Measurements from ENCODE around the gene ZNF385A. TPM values are rescaled to one million over a fixed set of nuclear protein-coding genes. Genes with fewer than 3 reads are reported as not detected.

Gene ZNF385A
- total and polyA plus RNA-seq, 3 experiments from 2014 or later, result 0.77 to 0.78 TPM; not detected in 1

- Histone ChIP-seq H3K4me3 (ENCODE audit: low read length) (no peak overlapping the region), H3K9me3 (ENCODE audit: low read length) (no peaks in the 10 kb centered on the region), H3K27me3 (ENCODE audit: insufficient read depth, low read length, poor library complexity, severe bottlenecking) (no peaks in the 10 kb centered on the region), H3K36me3 (ENCODE audit: insufficient read depth, low read length) (no peaks in the 10 kb centered on the region), H3K4me1 (ENCODE audit: insufficient read depth, low read length) (peaks cover 13% of the 10 kb centered on the region), H3K27ac (ENCODE audit: low read depth, low read length) (no peak overlapping the region)
- H3K36me3 Mint-ChIP-seq, result peaks cover 0 to 1% (median 0%) of the 10 kb centered on the region in 3 donors
- peak overlapping the region in 6 of 7 donors; percentile 18 to 72 (median 58) for H3K4me3 Mint-ChIP-seq
- no peaks in the 10 kb centered on the region for H3K9me3 Mint-ChIP-seq
- DNase-seq, result no peak
- ChIA-PET CTCF (interaction anchor here (2.7 kb wide), 1 partner anchor 118 kb away, joined by 11 read pairs; no protein-coding TSS in a partner anchor), POLR2A (interaction anchor here (1.3 kb wide), 1 partner anchor 153 kb away, joined by 3 read pairs; no protein-coding TSS in a partner anchor)
- H3K4me1 Mint-ChIP-seq, result peaks cover 16 to 27% (median 21%) of the 10 kb centered on the region in 3 donors
- H3K27ac Mint-ChIP-seq, result peak overlapping the region in 1 of 8 donors; percentile 86
- H3K27me3 Mint-ChIP-seq, result peaks cover 0 to 2% of the 10 kb centered on the region in 2 donors
These were observed 14.9 kb downstream of the ZNF385A start for GRCh38 chr12:54369597-54370131.

GRCh38 chr12:54368709-54369596 lies 15.6 kb downstream of the ZNF385A start:
- Mint-ChIP-seq H3K4me3 (peak overlapping the region; percentile 34 to 77 (median 62)), H3K9me3 (no peaks in the 10 kb centered on the region), H3K27me3 (peaks cover 0 to 2% of the 10 kb centered on the region in 2 donors), H3K27ac (peak overlapping the region in 7 of 8 donors; percentile 10 to 86 (median 62)), H3K4me1 (peaks cover 22 to 34% (median 28%) of the 10 kb centered on the region in 3 donors), H3K36me3 (peaks cover 0 to 1% (median 0%) of the 10 kb centered on the region in 3 donors)
- DNase-seq, result peak; percentile 75 to 91 (median 80)
- H3K27ac ChIP-seq (ENCODE audit: low read depth, low read length), result no peak overlapping the region
- ChIA-PET CTCF (interaction anchor here (0.6 to 3.4 kb wide), 39 partner anchors 9 to 161 kb away, joined by 3 to 21 read pairs (median 5); partner anchors contain the start of gene COPZ1), POLR2A (interaction anchor here (0.6 to 1.0 kb wide), 2 partner anchors 10 to 118 kb away, joined by 3 to 4 read pairs; no protein-coding TSS in a partner anchor)
- H3K4me1 ChIP-seq (ENCODE audit: insufficient read depth, low read length), result peaks cover 20% of the 10 kb centered on the region
- no peaks in the 10 kb centered on the region for H3K27me3 ChIP-seq (ENCODE audit: insufficient read depth, low read length, poor library complexity, severe bottlenecking)
- peak overlapping the region; percentile 56 for H3K4me3 ChIP-seq (ENCODE audit: low read length)
- no peaks in the 10 kb centered on the region for H3K9me3 ChIP-seq (ENCODE audit: low read length)
- H3K36me3 ChIP-seq (ENCODE audit: insufficient read depth, low read length), result no peaks in the 10 kb centered on the region

- Mint-ChIP-seq H3K9me3 (no peaks in the 10 kb centered on the region), H3K27me3 (peaks cover 0 to 2% of the 10 kb centered on the region in 2 donors), H3K36me3 (peaks cover 0 to 1% (median 0%) of the 10 kb centered on the region in 3 donors), H3K4me3 (peak overlapping the region in 6 of 7 donors; percentile 34 to 77 (median 67)), H3K27ac (peak overlapping the region in 7 of 8 donors; percentile 24 to 86 (median 62)), H3K4me1 (peaks cover 23 to 41% (median 30%) of the 10 kb centered on the region in 3 donors)
- DNase-seq, result no peak
- POLR2A ChIA-PET, result interaction anchor here (0.6 to 1.0 kb wide), 2 partner anchors 11 to 117 kb away, joined by 3 to 4 read pairs; no protein-coding TSS in a partner anchor
- Histone ChIP-seq H3K4me1 (ENCODE audit: insufficient read depth, low read length) (peaks cover 25% of the 10 kb centered on the region), H3K27ac (ENCODE audit: low read depth, low read length) (no peak overlapping the region), H3K36me3 (ENCODE audit: insufficient read depth, low read length) (no peaks in the 10 kb centered on the region), H3K27me3 (ENCODE audit: insufficient read depth, low read length, poor library complexity, severe bottlenecking) (no peaks in the 10 kb centered on the region), H3K9me3 (ENCODE audit: low read length) (no peaks in the 10 kb centered on the region), H3K4me3 (ENCODE audit: low read length) (peak overlapping the region; percentile 56)
- CTCF ChIA-PET, result interaction anchor here (0.6 to 3.4 kb wide), 38 partner anchors 9 to 161 kb away, joined by 3 to 21 read pairs (median 5); partner anchors contain the start of gene COPZ1
These were observed 16.4 kb downstream of the ZNF385A start for GRCh38 chr12:54368025-54368708.

GRCh38 chr12:54364413-54364812 lies 20.1 kb downstream of the ZNF385A start, which contains the start of gene GPR84:
GPR84 (minus strand) TSS chr12:54364486; CDS start chr12:54363851, 635 bp downstream.
- Mint-ChIP-seq H3K9me3 (no peaks in the 10 kb centered on the region), H3K36me3 (no peaks in the 10 kb centered on the region), H3K27ac (peak within 1 kb of the TSS; percentile 2 to 86 (median 33)), H3K27me3 (peaks cover 0 to 2% of the 10 kb centered on the region in 2 donors), H3K4me3 (peak within 1 kb of the TSS in 6 of 7 donors; percentile 1 to 61 (median 10)), H3K4me1 (peaks cover 21 to 35% (median 32%) of the 10 kb centered on the region in 3 donors)
- no peak for DNase-seq
- Histone ChIP-seq H3K27me3 (ENCODE audit: insufficient read depth, low read length, poor library complexity, severe bottlenecking) (no peaks in the 10 kb centered on the region), H3K4me3 (ENCODE audit: low read length) (no peak within 1 kb of the TSS), H3K9me3 (ENCODE audit: low read length) (no peaks in the 10 kb centered on the region), H3K27ac (ENCODE audit: low read depth, low read length) (no peak within 1 kb of the TSS), H3K36me3 (ENCODE audit: insufficient read depth, low read length) (no peaks in the 10 kb centered on the region), H3K4me1 (ENCODE audit: insufficient read depth, low read length) (peaks cover 32% of the 10 kb centered on the region)
- ChIA-PET CTCF (no interaction called here), POLR2A (no interaction called here)

GRCh38 chr12:54363618-54364017 lies 20.9 kb downstream of the ZNF385A start:
- H3K27me3 Mint-ChIP-seq, result peaks cover 0 to 2% of the 10 kb centered on the region in 2 donors
- H3K4me3 Mint-ChIP-seq, result peak overlapping the region in 1 of 7 donors; percentile 61
- Histone ChIP-seq H3K4me1 (ENCODE audit: insufficient read depth, low read length) (peaks cover 29% of the 10 kb centered on the region), H3K9me3 (ENCODE audit: low read length) (no peaks in the 10 kb centered on the region), H3K27me3 (ENCODE audit: insufficient read depth, low read length, poor library complexity, severe bottlenecking) (no peaks in the 10 kb centered on the region), H3K36me3 (ENCODE audit: insufficient read depth, low read length) (no peaks in the 10 kb centered on the region), H3K4me3 (ENCODE audit: low read length) (no peak overlapping the region), H3K27ac (ENCODE audit: low read depth, low read length) (no peak overlapping the region)
- POLR2A ChIA-PET, result no interaction called here
- CTCF ChIA-PET, result interaction anchor here (0.6 to 1.5 kb wide), 3 partner anchors 16 to 70 kb away, joined by 3 to 5 read pairs (median 3); no protein-coding TSS in a partner anchor
- H3K27ac Mint-ChIP-seq, result peak overlapping the region in 1 of 8 donors; percentile 77
- peaks cover 13 to 28% (median 24%) of the 10 kb centered on the region in 3 donors for H3K4me1 Mint-ChIP-seq
- no peaks in the 10 kb centered on the region for H3K9me3 Mint-ChIP-seq
- no peak for DNase-seq
- no peaks in the 10 kb centered on the region for H3K36me3 Mint-ChIP-seq

- Histone ChIP-seq H3K27ac (ENCODE audit: low read depth, low read length) (no peak overlapping the region), H3K4me3 (ENCODE audit: low read length) (no peak overlapping the region), H3K27me3 (ENCODE audit: insufficient read depth, low read length, poor library complexity, severe bottlenecking) (no peaks in the 10 kb centered on the region), H3K4me1 (ENCODE audit: insufficient read depth, low read length) (peaks cover 26% of the 10 kb centered on the region), H3K9me3 (ENCODE audit: low read length) (no peaks in the 10 kb centered on the region), H3K36me3 (ENCODE audit: insufficient read depth, low read length) (no peaks in the 10 kb centered on the region)
- no peaks in the 10 kb centered on the region for H3K9me3 Mint-ChIP-seq
- ChIA-PET POLR2A (no interaction called here), CTCF (interaction anchor here (0.8 to 1.8 kb wide), 6 partner anchors 16 to 148 kb away, joined by 3 to 7 read pairs (median 4); partner anchors contain the start of gene COPZ1)
- peaks cover 8 to 22% (median 18%) of the 10 kb centered on the region in 3 donors for H3K4me1 Mint-ChIP-seq
- no peaks in the 10 kb centered on the region for H3K36me3 Mint-ChIP-seq
- peaks cover 0 to 2% of the 10 kb centered on the region in 2 donors for H3K27me3 Mint-ChIP-seq
- no peak overlapping the region for H3K4me3 Mint-ChIP-seq
- peak overlapping the region in 1 of 8 donors; percentile 23 for H3K27ac Mint-ChIP-seq
- DNase-seq, result no peak
These were observed 21.5 kb downstream of the ZNF385A start for GRCh38 chr12:54363047-54363446.

GRCh38 chr12:54360717-54361456 lies 23.6 kb downstream of the ZNF385A start:
- H3K36me3 ChIP-seq (ENCODE audit: insufficient read depth, low read length), result no peaks in the 10 kb centered on the region
- Mint-ChIP-seq H3K4me1 (peaks cover 12 to 20% (median 18%) of the 10 kb centered on the region in 3 donors), H3K36me3 (no peaks in the 10 kb centered on the region), H3K27ac (peak overlapping the region in 5 of 8 donors; percentile 29 to 75 (median 65)), H3K27me3 (peaks cover 0 to 2% of the 10 kb centered on the region in 2 donors), H3K9me3 (no peaks in the 10 kb centered on the region), H3K4me3 (peak overlapping the region in 4 of 7 donors; percentile 23 to 65 (median 59))
- ChIA-PET CTCF (interaction anchor here (0.8 to 7.6 kb wide), 13 partner anchors 8 to 145 kb away, joined by 3 to 48 read pairs (median 3); partner anchors contain the start of gene COPZ1), POLR2A (no interaction called here)
- DNase-seq, result peak in 4 of 5 donors; percentile 15 to 65 (median 30)
- no peaks in the 10 kb centered on the region for H3K27me3 ChIP-seq (ENCODE audit: insufficient read depth, low read length, poor library complexity, severe bottlenecking)
- peaks cover 29% of the 10 kb centered on the region for H3K4me1 ChIP-seq (ENCODE audit: insufficient read depth, low read length)
- H3K27ac ChIP-seq (ENCODE audit: low read depth, low read length), result no peak overlapping the region
- no peaks in the 10 kb centered on the region for H3K9me3 ChIP-seq (ENCODE audit: low read length)
- no peak overlapping the region for H3K4me3 ChIP-seq (ENCODE audit: low read length)

Measured in CD8-positive, alpha-beta memory T cell (primary cell).